HepG2 (cell line): ENCODE results near the gene TPST2. TPM values are rescaled to one million over a fixed set of nuclear protein-coding genes. Genes with fewer than 3 reads are reported as not detected.

ENCODE experiments used
- ATF6 ChIP-seq: sonication (generic); formaldehyde crosslinking; conservative IDR thresholded peaks from 2 replicates; pipeline ENCODE4 v1.4.0; 2020; ENCODE audit warnings: missing genetic modification reagents
- CTCF ChIP-seq: sonication (generic); formaldehyde crosslinking; IDR thresholded peaks from 2 replicates; pipeline ENCODE4 v1.5.0; 2020; ENCODE audit warnings: mild to moderate bottlenecking, missing genetic modification reagents, moderate library complexity
- HNF4G ChIP-seq, 2 experiments: sonication (generic) in 1 of 2; formaldehyde crosslinking in 1 of 2; IDR thresholded peaks; 2 replicates each; pipeline versions ENCODE4 v1.4.0 to v1.6.1; 2011 to 2020; ENCODE audit warnings: borderline replicate concordance in 2 of 2, low read depth in 2 of 2, mild to moderate bottlenecking in 2 of 2, low read length in 1 of 2, missing genetic modification reagents in 1 of 2, moderate library complexity in 1 of 2
- KAT7 ChIP-seq: IDR thresholded peaks from 2 replicates; pipeline ENCODE4 v1.6.1; 2018; ENCODE audit warnings: borderline replicate concordance, missing compliant biosample characterization
- MAF1 ChIP-seq: sonication (generic); formaldehyde crosslinking; IDR thresholded peaks from 2 replicates; pipeline ENCODE4 v1.5.0; 2020; ENCODE audit warnings: missing genetic modification reagents, borderline replicate concordance
- MATR3 ChIP-seq: sonication (generic); formaldehyde crosslinking; IDR thresholded peaks from 2 replicates; pipeline ENCODE4 v1.4.0; 2020; ENCODE audit warnings: missing genetic modification reagents
- NPAS2 ChIP-seq: sonication (generic); formaldehyde crosslinking; IDR thresholded peaks from 2 replicates; pipeline ENCODE4 v1.8.0; 2022; ENCODE audit warnings: mild to moderate bottlenecking, missing genetic modification reagents, borderline replicate concordance
- RCOR2 ChIP-seq: IDR thresholded peaks from 2 replicates; pipeline ENCODE4 v1.6.1; 2016; ENCODE audit warnings: missing biosample characterization, missing genetic modification reagents
- RNF2 ChIP-seq: fragments of 450-650 bp; conservative IDR thresholded peaks from 2 replicates; pipeline ENCODE4 v1.6.1; 2016; ENCODE audit warnings: low read depth
- SETDB1 ChIP-seq: sonication (generic); formaldehyde crosslinking; IDR thresholded peaks from 2 replicates; pipeline ENCODE4 v1.5.1; 2020; ENCODE audit warnings: missing genetic modification reagents, mild to moderate bottlenecking, borderline replicate concordance
- SIN3A ChIP-seq: IDR thresholded peaks from 2 replicates; pipeline ENCODE4 v1.6.1; 2011; ENCODE audit warnings: low read depth, mild to moderate bottlenecking, control low read depth, low read length, borderline replicate concordance
- XRCC5 ChIP-seq: fragments of 200-400 bp; formaldehyde crosslinking; optimal IDR thresholded peaks from 2 replicates; pipeline ENCODE3; 2017; ENCODE audit warnings: mild to moderate bottlenecking, low read length
- YY1 ChIP-seq: IDR thresholded peaks from 2 replicates; pipeline ENCODE4 v1.6.1; 2011; ENCODE audit warnings: low read length, low read depth, moderate library complexity, mild to moderate bottlenecking; ENCODE audit not compliant: insufficient read depth, insufficient replicate concordance
- ZC3H4 ChIP-seq: sonication (generic); formaldehyde crosslinking; IDR thresholded peaks from 2 replicates; pipeline ENCODE4 v1.4.0; 2020; ENCODE audit warnings: missing genetic modification reagents, borderline replicate concordance
- ZNF253 ChIP-seq: sonication (generic); formaldehyde crosslinking; IDR thresholded peaks from 2 replicates; pipeline ENCODE4 v1.8.0; 2022; ENCODE audit warnings: mild to moderate bottlenecking, missing genetic modification reagents, borderline replicate concordance
- ZNF607 ChIP-seq: sonication (generic); formaldehyde crosslinking; IDR thresholded peaks from 2 replicates; pipeline ENCODE4 v1.5.1; 2020; ENCODE audit warnings: missing genetic modification reagents, mild to moderate bottlenecking, borderline replicate concordance
- ZNF646 ChIP-seq: sonication (generic); formaldehyde crosslinking; IDR thresholded peaks from 2 replicates; pipeline ENCODE4 v1.9.0; 2021; ENCODE audit warnings: mild to moderate bottlenecking, missing genetic modification reagents
- polyA plus RNA-seq, 8 experiments: library from polyadenylated mRNA; depleted of rRNA in 3 of 8; stranded (reverse) in 7 of 8; unstranded in 1 of 8; fragments of >200 nt; fragmentation: Illumina TruSeq in 4 of 8; extraction: Trizol in 4 of 8; gene quantifications; 2 replicates each; pipeline versions ENCODE4 v1.2.1 to v1.2.3, GENCODE V29; 2011 to 2016; ENCODE audit warnings: low read depth in 4 of 8, missing spikeins in 1 of 8, mixed read lengths in 1 of 8; ENCODE audit not compliant: insufficient read depth in 1 of 8
- total RNA-seq, 5 experiments: library from RNA; depleted of rRNA; stranded (reverse); fragments of >200 nt; fragmentation: Illumina TruSeq; extraction: Trizol; gene quantifications; 2 replicates each; pipeline ENCODE4 v1.2.3, GENCODE V29; 2016; ENCODE audit warnings: low read depth in 1 of 5

The TPST2 gene
- total and polyA plus RNA-seq, 2 of the 13 experiments (the other 11 are each of a cell fraction or from before 2014, with no cell fraction given) = 15.2 to 23.8 TPM

- TF ChIP-seq CTCF (CRISPR knock-in tag) (peak; percentile 75), ATF6 (CRISPR knock-in tag) (no peak), MATR3 (CRISPR knock-in tag) (no peak), XRCC5 (peak; percentile 89), NPAS2 (CRISPR knock-in tag) (no peak), ZNF607 (CRISPR knock-in tag) (peak; percentile 57; the same call in 1 of the 2 replicates), ZC3H4 (CRISPR knock-in tag) (no peak), ZNF646 (CRISPR knock-in tag) (no peak), KAT7 (CRISPR knock-in tag) (peak; percentile 76), MAF1 (CRISPR knock-in tag) (0 out of 2 replicates have a peak, but pooled peaks have one; percentile 40), HNF4G (IDR thresholded peaks at IDR 0.05; ENCODE audit: borderline replicate concordance, low read depth, low read length) (no peak), HNF4G (CRISPR knock-in tag; IDR thresholded peaks at IDR 0.05; ENCODE audit: borderline replicate concordance, low read depth) (no peak), YY1 (peak; percentile 89), SETDB1 (no peak), RCOR2 (CRISPR knock-in tag) (no peak), SIN3A (peak; percentile 98), RNF2 (no peak), ZNF253 (no peak; the same call in 1 of the 2 replicates)
These were observed 77.7 kb downstream of the TPST2 start, which contains the start of gene TFIP11 (continued) for GRCh38 chr22:26512149-26512793.
